GM21737 (cell line): ENCODE measurements around the gene SNX3.

Source experiments
- ATAC-seq: cut with Tn5 transposase; IDR thresholded peaks from one replicate; pipeline ENCODE4 v1.9.1; 2021; ENCODE audit warnings: mild to moderate bottlenecking, moderate library complexity; ENCODE audit not compliant: unreplicated experiment

SNX3 gene

DNA sequence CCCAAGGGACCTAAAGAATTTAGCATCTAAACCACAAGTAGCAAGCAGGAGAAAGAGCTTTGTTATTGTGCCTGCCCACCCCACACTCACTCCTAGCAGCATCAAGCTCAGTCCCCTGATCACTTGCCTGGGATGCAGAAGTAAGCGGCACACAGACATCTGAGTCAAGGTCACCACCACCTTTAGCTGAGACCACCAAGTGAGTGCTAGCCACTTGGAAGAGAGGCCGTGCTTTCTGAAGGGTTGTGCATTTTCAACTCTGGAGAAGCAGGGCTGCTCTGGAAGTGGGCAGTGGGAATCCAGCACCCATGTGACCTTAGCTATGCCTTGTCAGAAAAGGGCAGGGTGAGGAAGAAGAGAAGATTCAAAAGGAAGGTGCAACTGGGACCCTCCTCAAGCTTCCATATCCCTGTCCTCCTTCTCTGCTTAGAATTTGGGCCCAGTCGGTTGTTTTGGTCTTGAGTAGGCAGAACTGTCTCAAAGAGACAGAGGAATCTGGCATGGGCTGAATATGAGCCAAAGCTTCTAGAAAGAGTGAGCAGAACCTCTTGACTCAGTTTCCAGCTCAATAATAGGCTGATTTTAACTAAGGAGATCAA lies 88.8 kb downstream of the SNX3 start:
- ATAC-seq, result no peak

DNA sequence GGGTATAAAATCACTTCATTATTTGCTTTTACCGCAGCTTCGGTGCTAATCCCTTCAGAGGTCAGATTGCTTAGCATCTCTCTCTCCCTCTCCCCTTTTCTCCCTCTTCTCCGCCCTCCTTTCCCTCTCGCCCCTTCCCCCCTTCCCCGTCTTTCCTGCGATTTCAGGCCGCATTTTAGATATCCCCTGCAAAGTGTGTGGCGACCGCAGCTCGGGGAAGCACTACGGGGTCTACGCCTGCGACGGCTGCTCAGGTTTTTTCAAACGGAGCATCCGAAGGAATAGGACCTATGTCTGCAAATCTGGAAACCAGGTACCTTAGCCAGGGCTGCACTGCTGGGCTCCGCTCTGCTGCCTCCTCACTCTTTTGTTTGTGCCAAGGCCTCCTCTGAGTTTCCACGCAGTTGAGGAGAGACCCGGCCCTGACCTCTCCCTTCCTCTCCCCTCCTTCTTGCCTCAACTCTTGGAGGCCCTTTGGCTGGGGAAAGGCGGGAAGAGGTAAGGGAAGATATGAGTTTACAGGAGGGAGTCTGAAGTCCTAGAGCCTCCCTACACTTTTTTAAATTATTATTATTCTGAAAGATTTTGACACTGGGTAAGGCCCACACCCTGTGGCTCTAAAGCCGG lies 89.4 kb downstream of the SNX3 start:
- no peak for ATAC-seq

DNA sequence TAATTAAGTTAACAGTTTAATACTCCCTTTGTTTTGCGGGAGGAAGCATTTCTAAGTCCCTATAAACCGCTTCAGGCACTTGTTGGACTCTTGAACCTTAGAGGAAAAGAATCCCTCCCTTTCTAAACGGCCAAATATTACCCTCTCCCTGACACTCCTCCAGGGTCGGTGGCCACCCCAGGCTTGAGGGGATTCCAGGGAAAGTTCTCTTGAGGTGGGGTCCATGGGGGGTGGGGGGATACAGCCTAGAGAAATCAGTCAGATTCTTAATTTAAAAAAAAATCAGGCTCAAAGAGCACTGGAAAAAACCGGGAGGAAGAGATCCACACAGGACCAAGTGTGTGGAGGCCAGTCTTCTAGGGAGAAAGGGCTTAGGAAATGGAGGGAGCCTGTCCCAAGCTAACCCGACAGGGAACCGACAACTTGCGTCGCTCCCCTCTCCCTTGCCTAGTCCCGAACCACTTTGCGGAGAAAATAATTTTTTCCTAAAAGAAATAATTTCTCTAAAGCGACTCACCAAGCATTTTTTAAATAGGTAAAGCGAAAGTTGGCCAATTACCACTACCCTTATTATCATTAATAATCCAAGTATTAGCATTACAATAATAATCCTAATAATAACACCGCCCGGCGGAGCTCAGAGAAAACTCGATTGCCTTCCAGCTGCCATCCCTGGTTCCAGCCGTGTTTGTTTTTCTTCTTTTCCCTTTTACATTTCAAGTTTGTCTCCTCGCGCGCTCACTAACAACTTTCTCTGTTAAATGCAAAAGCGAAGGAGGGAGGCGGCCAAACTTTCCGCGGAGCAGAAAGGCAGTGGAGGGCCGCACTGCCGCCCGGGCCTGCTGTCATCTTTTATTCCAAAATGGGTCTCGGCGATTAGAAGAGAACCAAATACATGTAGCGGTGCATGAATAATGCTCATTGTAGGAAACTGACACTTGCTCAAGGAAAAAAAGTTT lies 90.2 kb downstream of the SNX3 start:
- no peak for ATAC-seq

DNA sequence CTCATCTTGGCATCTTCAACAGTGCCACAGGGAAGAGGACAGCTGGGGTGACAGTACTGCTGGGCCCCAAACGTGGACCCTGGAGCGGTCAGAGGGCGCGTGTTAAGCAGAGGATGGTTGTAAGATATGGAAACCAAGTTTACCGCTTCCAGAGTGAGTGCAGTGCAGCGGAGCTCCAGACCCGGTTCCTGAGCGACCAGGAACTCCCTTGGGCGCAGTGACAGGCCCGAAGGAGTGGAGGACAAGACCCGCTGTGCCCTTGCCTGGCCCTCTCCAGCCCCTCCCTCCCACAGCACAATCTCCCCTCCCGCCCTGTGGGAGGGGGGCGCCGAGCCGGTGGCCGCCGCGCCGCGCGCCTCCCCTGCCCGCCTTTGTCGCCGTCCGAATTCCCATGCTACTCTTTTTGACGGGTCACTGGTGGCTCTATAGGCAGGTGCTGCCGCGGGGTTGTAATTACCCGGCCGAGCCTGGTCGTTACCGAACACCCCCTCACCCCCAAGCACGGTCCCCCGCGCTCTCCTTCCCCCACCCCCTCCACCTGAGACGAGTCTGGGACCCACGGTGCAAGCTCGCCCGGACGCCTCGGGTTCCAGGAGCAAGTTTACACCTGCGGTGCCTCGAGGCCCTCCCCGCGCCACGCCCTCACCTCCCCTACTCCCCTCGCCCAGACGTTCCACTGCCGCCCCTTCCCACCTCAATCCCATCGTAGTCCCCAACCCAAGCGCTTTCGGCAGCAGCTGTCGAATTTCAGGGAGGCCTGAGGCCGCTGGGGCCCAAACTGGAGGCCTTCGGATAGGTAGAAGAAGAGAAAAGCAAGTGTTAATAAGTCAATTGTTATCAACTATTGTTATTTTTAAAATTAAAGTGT lies 91.1 kb downstream of the SNX3 start:
- ATAC-seq, result no peak

DNA sequence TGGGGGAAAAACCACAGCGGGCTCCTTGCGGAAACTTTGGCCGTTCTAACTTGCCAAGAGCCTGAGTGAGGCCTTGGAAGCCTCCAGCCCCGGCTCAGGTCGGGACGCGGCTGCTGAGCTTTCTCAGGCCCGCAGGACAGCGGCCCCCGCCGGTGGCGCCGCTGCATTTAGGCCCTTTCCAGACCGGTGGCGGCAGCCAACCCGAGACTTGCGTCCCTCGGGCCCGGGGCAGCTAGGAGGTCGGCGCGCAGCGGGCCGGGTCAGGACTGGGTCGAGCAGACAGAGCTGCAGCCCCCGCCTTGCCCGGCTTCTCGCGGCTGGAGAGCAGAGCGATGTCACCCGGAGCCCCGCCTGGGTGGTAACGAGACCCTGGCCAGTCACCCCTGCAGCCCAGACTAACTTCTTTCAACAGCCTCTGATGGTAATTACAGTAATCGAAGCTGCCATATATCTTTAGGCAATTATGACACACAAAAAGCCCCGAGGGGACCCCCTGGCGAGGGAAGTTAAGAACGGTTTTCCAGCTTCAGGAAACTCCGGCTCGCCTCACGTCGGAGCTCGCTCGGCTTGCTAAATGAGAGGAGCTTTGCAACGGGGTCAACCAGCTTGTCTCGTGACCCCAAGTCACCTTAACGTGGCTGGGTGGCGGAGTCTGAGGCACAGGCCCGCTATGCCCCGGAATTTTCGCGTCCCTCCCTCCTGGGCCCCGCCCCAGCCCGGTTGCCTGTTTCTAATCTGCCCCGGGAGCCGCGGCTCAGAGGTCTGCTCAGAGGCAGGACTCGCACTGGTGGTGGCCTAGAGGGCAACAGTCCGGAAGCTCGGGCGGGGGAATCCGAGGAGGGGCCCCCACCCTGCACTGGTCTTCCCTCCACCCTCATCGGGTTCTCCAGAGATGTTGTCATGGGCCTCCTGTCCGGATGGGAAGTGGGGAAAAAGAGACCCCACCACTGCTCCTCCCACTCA lies 92.1 kb downstream of the SNX3 start:
- ATAC-seq, result no peak

DNA sequence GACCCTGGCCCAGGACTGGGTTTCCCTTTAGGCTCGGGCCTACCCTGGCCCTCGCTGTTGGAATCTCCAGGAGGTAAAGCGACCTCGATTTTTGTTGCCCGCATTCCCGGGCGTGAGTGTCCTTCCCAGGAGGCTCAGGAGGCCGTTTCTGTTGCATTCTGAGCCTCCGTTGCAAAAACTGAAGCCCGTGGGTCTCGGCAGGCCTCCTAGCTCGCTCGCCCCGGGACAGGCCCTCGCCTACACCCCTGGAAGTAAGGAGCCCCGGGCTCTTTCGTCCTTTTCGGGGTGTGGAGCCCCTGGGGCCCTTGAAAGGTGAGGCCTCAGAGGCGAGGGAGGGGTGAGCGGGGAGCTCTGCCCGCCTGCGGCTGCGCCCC lies 92.8 kb downstream of the SNX3 start:
- ATAC-seq, result no peak

DNA sequence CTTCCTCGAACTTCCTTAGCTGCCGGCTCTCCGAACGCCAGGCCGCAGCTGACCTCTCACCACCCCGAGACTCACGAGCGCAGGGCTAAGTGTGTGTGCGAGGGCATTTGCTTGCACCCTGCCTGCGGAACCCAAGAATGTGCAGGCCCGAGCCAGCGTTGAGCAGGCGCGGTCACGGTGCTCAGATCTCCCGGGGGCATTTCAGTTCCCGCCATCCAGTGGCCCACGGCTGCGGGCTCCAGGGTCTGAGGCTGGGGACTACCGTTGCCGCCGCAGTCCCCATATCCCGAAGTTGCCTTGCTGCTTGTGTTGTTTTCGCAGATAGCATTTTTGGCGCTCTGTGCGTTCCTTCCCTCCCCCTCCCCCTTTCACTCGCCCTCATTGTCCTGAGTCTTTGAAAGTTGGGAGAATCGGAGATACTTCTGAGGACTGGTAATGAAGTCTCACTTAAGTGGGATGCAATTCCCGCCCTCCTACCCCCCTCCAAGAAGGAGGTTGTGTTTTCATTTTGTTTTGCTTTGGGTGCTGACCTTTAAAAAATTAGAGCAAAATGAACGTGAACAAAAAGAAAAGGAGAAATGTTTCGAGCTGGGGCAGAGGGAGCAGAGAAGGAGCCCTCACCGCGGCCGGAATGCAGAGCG lies 93.3 kb downstream of the SNX3 start:
- no peak for ATAC-seq

DNA sequence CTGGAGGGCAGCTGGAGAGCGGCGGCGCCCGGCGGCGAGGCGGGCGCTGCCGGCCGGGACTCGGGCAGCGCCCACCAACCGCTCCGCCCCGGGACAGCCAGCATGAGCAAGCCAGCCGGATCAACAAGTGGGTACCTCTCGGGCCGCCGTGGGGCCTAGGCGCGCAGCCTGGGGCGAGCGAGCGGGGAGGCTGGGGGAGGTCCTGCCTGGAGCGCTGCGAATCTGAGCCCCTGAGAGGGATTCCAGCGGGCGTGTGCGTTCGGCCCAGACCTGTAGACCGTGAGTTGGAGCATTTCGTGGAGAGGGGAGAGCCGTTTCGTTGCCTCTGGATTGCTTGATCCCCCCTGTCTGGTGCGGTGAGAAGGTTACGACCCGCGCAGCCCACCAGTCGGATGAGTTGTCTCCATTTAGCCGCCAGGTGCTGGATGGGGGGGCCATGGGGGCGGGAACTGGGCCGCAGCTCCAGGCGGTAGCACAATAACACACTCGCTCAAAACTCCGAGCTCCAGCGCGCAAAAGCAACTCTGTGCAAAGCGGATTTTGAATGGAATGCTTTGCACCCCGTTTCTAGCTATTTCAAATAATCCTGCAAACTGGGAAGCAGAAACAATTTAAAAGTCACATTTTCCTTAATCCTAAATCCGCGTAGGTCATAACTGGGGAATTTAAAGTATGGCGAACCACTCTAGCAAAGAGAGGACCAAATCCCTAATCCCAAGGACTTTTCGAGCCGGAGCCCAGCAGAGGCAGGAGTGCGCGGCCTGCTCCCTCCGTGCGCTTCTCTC lies 94.0 kb downstream of the SNX3 start:
- ATAC-seq, result no peak

DNA sequence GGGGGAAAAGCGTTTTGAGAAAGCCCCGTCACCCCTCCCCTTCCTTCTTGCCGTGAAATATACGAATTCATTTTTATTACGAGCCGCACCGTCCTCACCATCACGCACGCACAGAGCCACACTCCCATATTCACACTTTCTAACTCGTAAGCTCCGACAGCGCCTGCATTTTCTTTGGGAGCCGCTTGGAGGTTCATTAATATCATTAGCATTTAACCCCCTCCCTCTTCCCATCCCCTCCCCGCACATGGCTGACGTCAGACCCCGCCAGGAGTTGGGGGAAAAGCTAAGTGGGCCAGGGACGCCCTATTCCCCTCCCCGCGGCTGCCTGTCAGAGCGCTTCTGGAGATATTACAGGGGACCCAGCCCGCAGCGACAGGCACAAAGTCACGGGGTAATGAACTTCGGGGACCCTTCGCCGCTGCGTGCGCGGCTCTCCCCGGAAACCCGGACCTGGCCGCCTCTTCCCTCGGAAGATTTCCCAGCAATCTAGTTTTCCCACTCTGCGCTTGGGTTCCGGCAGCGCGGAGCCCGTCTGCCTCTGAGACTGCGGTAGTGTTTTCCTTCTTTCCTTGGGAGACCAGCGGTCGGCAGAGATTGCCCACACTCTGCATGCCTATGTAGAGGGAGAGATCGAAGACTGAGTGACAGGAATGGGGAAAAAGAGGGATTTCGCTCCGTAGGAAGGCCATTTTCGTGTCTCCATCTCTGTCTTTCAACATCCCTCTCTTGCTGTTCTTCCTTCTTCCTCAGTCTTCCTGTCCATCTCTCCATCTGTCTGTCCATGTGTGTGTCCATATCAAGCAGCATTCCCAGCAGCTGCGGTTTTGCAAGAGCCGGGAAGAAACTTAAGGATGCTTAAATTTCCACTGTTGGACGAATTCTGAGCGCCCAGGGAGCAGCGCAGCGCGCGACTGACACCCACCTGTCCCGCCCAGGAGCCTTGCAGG lies 94.9 kb downstream of the SNX3 start, which contains the start of gene NR2E1:
TSS of gene NR2E1 (plus strand) at position 309 of the 950 bp plus-strand sequence. CDS start 744 bp downstream, outside the sequence.
- no peak for ATAC-seq

DNA sequence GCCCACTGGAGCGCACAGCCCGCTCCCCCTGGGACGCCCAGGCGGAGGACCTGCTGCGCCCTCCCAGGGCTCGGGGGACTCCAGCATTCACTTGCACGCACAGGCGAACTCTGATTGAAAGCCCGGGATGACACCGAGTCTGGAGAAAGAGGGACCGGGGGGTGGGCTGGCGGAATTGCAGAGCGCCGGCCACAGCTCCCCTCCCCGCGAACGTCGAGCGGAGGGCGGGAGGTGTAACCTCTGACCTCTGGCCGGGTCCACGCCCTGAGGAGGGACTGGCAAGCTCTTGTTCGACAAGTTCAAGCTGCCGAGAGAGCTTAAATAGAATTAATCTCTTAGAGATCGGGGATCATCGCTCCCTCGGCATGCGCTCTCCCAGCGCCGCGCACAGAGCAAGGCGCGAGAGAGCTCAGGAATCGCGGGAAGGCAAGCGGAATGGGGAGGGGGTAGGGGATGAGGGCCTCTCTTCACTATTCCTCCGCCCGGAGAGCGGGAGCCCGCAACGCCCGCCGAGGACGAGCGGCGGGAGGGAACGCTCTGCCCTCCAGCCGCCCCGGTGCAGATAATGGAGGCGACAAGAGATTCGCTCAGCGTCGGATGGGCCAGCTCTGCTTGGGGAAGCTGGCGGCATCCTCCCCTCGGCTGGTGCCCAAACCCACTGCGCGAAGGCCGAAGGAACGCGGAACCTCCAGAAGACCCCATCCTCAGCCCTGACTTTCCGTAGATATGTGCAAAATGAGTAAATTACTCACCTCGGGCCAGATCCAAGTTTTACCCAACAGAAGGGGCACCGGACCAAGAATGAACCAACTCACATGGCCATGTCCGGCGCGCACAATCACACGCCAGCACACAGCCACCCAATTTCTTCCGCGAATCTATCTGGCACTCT lies 95.8 kb downstream of the SNX3 start:
- ATAC-seq, result no peak

DNA sequence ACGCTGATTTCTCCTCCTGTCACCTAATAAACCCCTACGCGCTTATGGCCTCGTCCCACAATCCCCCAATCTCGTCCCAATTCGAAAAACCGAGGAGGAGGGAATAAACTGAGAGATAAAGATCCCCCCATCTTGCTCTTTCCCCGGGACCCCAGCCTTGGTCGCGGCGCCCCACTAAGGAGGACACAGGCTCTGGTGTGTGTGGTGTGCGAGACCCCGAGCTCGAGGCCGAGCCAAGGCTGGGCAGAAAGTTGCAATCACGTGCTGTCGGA lies 96.4 kb downstream of the SNX3 start:
- ATAC-seq, result no peak

DNA sequence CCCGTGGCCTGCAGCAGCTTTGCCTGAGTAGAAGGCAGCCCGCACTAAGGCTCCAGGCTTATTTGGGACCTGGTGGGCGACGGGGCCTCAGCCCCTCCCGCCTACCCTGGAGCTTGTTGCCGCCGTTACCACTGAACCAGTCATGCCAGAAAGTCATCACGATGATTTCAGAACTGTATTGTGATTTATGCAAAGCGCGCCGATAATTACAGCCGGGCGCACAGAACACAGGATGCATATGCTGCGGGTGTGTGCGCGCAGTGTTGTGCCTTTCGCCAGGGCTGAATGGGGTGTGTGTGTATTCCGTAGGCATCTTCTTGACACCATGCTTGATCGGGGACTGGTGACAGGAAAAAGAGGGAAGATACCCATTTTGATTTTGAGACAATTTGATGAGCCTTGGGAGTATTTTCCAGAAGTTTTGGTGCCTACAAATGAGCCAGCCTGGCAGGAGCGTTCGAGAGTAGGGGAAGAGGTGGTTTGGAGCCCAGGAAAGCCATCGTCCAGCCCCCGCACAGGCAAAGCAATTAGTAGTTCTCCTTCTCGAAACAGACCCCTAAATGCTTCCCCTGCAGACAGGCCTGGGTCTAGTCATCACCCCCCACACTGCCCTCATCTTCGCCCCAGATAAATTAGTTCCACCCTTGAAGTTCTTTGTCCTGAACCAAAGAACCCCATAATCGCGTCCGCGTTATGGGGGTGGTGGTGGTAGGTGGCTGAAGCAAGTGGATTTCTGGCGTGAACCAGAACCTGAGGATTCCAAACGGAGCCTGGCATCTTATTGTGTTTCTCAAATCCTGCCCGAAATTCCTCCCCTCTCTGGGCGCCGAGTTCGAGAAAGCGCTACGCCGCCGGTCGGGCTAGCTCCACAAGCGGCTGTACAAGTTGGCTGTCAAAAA lies 96.9 kb downstream of the SNX3 start:
- ATAC-seq, result no peak

DNA sequence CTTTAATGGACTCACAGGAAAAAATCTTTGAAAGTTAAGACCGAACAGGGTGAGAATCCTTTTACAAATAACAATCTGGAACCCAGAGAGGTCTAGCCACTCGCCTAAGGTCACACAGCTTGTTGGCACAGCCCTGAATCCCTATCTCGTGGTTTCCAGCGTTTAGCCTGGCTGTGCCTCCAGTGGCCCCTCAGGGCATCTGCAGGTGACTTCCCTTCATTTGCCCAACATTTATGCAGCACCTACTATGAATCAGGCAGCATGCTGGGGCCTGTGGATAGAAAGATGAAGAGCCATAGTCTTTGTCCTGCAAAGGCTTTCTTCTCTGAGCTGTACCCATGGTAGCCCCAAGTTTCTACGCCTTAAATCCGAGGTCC lies 97.6 kb downstream of the SNX3 start:
- ATAC-seq, result no peak

DNA sequence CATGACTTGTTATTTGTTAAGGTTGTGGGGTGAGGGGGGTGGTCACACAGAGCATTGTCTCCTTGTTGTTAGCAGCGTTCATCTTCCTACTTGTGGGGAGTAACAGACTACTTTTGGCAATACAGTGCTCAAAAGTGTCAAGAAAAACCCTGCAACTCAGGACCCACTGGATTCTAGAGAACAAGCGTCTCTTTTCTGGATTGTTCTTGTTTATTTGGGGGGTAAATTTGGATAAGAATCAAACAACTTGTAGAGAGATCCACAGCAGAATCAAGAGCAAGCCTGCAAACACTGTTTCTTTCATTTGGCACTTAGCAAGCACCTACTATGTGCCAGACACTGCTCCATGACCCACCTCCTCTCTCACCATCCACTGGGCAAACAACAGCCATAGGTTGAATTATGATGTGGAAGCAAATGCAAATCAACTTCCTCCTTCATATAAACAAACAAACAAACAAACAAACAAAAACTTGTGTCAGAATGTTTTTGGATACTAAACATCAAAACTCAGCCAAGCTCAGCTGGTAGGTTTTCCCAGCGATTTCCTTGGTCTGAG lies 99.0 kb downstream of the SNX3 start:
- no peak for ATAC-seq
